SU-DHL-6 (cell line): ENCODE results near the gene THAP5.

Experiments
- H2AFZ ChIP-seq: fragments of 200-600 bp; sonication (generic); 2 replicates; pipeline ENCODE4 v1.6.1; 2014; ENCODE audit warnings: low read depth, mild to moderate bottlenecking, moderate library complexity, mixed read lengths, antibody characterized with exemption, low read length; ENCODE audit not compliant: severe bottlenecking
- H3F3A ChIP-seq: fragments of 200-600 bp; shearing (Covaris generic); 2 replicates; pipeline ENCODE4 v1.6.0; 2016; ENCODE audit warnings: antibody characterized with exemption, mild to moderate bottlenecking; ENCODE audit not compliant: insufficient read depth
- H3K27ac ChIP-seq: fragments of 200-600 bp; sonication (generic); 2 replicates; pipeline ENCODE4 v1.5.1; 2016; ENCODE audit warnings: low read depth, mild to moderate bottlenecking, low read length, moderate library complexity, mixed read lengths
- H3K27me3 ChIP-seq: fragments of 200-600 bp; sonication (generic), shearing (Covaris generic); 2 replicates; pipeline ENCODE4 v1.6.0; 2014; ENCODE audit warnings: mild to moderate bottlenecking, low read length
- H3K36me3 ChIP-seq: fragments of 200-600 bp; sonication (generic); 2 replicates; pipeline ENCODE4 v1.6.1; 2014; ENCODE audit warnings: mild to moderate bottlenecking, low read length, mixed read lengths
- H3K4me2 ChIP-seq: fragments of 300-600, 200-600 bp; shearing (Covaris generic), sonication (generic); 2 replicates; pipeline ENCODE4 v1.6.0; 2014; ENCODE audit warnings: low read length, low read depth, mild to moderate bottlenecking; ENCODE audit not compliant: poor library complexity, severe bottlenecking
- H3K4me3 ChIP-seq: fragments of 200-600 bp; sonication (generic); 2 replicates; pipeline ENCODE4 v1.5.1; 2014; ENCODE audit warnings: antibody characterized with exemption, low read length, mild to moderate bottlenecking, mixed read lengths; ENCODE audit not compliant: insufficient read depth, poor library complexity, severe bottlenecking
- H3K79me2 ChIP-seq: fragments of 200-600 bp; sonication (generic); 2 replicates; pipeline ENCODE4 v1.6.1; 2014; ENCODE audit warnings: mild to moderate bottlenecking, low read length, moderate library complexity; ENCODE audit not compliant: insufficient read depth
- H3K9ac ChIP-seq: fragments of 200-600 bp; sonication (generic); 2 replicates; pipeline ENCODE4 v1.7.0; 2014; ENCODE audit warnings: mild to moderate bottlenecking, low read length
- H3K9me2 ChIP-seq: fragments of 200-600 bp; sonication (generic); replicated peaks from 2 replicates; pipeline ENCODE4 v1.6.1; 2014; ENCODE audit warnings: low read length; ENCODE audit not compliant: insufficient read depth
- H3K9me3 ChIP-seq: fragments of 200-600 bp; sonication (generic); 2 replicates; pipeline ENCODE4 v1.6.1; 2014; ENCODE audit warnings: low read length, mixed read lengths; ENCODE audit not compliant: insufficient read depth
- H4K20me1 ChIP-seq: fragments of 200-600 bp; sonication (generic); 2 replicates; pipeline ENCODE4 v1.6.1; 2014; ENCODE audit warnings: low read depth, mild to moderate bottlenecking, antibody characterized with exemption, low read length, moderate library complexity, mixed read lengths
- EZH2phosphoT487 ChIP-seq: fragments of 200-600 bp; sonication (generic), shearing (Covaris generic); conservative IDR thresholded peaks from 2 replicates; pipeline ENCODE4 v1.6.1; 2018; ENCODE audit warnings: mild to moderate bottlenecking, antibody characterized with exemption, low read length, moderate library complexity, mixed read lengths
- TF ChIP-seq, protein P1 (sequence below): fragments of 200-600 bp; sonication (generic); IDR thresholded peaks from one replicate; pipeline ENCODE4 v1.5.1; 2017; ENCODE audit warnings: antibody characterized with exemption, mild to moderate bottlenecking, low read length, moderate library complexity; ENCODE audit not compliant: insufficient read depth, poor library complexity, severe bottlenecking

Gene THAP5, protein sequence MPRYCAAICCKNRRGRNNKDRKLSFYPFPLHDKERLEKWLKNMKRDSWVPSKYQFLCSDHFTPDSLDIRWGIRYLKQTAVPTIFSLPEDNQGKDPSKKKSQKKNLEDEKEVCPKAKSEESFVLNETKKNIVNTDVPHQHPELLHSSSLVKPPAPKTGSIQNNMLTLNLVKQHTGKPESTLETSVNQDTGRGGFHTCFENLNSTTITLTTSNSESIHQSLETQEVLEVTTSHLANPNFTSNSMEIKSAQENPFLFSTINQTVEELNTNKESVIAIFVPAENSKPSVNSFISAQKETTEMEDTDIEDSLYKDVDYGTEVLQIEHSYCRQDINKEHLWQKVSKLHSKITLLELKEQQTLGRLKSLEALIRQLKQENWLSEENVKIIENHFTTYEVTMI

GRCh38 chr7:108569381-108570145 is at the start of gene THAP5, which contains the start of gene DNAJB9:
THAP5 (minus strand) TSS chr7:108569706; CDS start chr7:108569569, 137 bp downstream.
DNAJB9 (plus strand) TSS chr7:108569874; CDS start chr7:108571727, 1,853 bp downstream.
- Histone ChIP-seq H3K9me3 (no peaks in the 10 kb centered on the region), H3K9ac (peak within 1 kb of the TSS; percentile 93), H3K27ac (peak within 1 kb of the TSS; percentile 89), H3K9me2 (no peaks in the 10 kb centered on the region), H4K20me1 (no peaks in the 10 kb centered on the region), H3K79me2 (peaks cover 70% of the 10 kb centered on the region), H3K4me3 (peak within 1 kb of the TSS; percentile 85), H3K27me3 (no peaks in the 10 kb centered on the region), H3K36me3 (peaks cover 38% of the 10 kb centered on the region; the same call in 1 of the 2 replicates), H3F3A (0 out of 2 replicates have a peak, but pooled peaks cover 3% of the 10 kb centered on the region), H3K4me2 (peak within 1 kb of the TSS; percentile 92), H2AFZ (peak within 1 kb of the TSS; percentile 81)
- TF ChIP-seq, protein P1, sequence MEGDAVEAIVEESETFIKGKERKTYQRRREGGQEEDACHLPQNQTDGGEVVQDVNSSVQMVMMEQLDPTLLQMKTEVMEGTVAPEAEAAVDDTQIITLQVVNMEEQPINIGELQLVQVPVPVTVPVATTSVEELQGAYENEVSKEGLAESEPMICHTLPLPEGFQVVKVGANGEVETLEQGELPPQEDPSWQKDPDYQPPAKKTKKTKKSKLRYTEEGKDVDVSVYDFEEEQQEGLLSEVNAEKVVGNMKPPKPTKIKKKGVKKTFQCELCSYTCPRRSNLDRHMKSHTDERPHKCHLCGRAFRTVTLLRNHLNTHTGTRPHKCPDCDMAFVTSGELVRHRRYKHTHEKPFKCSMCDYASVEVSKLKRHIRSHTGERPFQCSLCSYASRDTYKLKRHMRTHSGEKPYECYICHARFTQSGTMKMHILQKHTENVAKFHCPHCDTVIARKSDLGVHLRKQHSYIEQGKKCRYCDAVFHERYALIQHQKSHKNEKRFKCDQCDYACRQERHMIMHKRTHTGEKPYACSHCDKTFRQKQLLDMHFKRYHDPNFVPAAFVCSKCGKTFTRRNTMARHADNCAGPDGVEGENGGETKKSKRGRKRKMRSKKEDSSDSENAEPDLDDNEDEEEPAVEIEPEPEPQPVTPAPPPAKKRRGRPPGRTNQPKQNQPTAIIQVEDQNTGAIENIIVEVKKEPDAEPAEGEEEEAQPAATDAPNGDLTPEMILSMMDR = no peak
- TF ChIP-seq EZH2phosphoT487 = no peak

DNA sequence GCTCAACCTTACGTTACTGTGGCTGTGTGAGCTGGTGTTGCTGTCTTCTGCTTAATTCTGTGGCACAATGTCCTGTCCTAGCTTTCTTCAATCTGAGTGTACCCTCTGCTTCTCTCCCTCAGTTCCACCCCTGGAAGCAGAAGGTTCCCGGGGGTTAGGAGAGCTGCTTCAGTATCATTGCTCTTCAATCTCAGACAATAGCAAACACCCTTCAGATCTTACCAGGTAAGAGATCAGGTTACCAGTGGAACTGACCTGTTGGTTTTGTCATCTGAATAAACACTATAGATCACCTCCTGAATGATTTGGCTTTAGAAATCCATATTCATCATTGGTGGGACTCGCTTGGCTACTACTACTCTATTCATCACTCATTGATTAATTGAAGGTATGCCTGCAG is 48.5 kb upstream of the THAP5 start:
- Histone ChIP-seq H3K79me2 (no peaks in the 10 kb centered on the region), H3K9me2 (no peaks in the 10 kb centered on the region), H3K27ac (no peak overlapping the region), H3K9ac (no peak overlapping the region), H3K9me3 (no peaks in the 10 kb centered on the region), H4K20me1 (no peaks in the 10 kb centered on the region), H2AFZ (no peak overlapping the region), H3K27me3 (no peaks in the 10 kb centered on the region), H3F3A (no peaks in the 10 kb centered on the region), H3K4me3 (no peak overlapping the region), H3K36me3 (no peaks in the 10 kb centered on the region), H3K4me2 (no peak overlapping the region)
- no peak for TF ChIP-seq EZH2phosphoT487
- TF ChIP-seq, protein P1 = no peak

- H3F3A ChIP-seq = no peaks in the 10 kb centered on the region
- H3K9me2 ChIP-seq = no peaks in the 10 kb centered on the region
- H3K9me3 ChIP-seq = no peaks in the 10 kb centered on the region
- no peak overlapping the region for H3K4me2 ChIP-seq
- H3K79me2 ChIP-seq = no peaks in the 10 kb centered on the region
- no peaks in the 10 kb centered on the region for H3K36me3 ChIP-seq
- H3K27ac ChIP-seq = no peak overlapping the region
- no peak overlapping the region for H2AFZ ChIP-seq
- H3K4me3 ChIP-seq = no peak overlapping the region
- no peaks in the 10 kb centered on the region for H4K20me1 ChIP-seq
- H3K27me3 ChIP-seq = no peaks in the 10 kb centered on the region
- TF ChIP-seq, protein P1 = no peak
- no peak for TF ChIP-seq EZH2phosphoT487
- H3K9ac ChIP-seq = no peak overlapping the region
Measured at GRCh38 chr7:108614896-108615295, 45.4 kb upstream of the THAP5 start.
